HEK293 (cell line): ENCODE data around the gene PTPRN2.

ENCODE experiments used
- CTCF ChIA-PET: fragments of 350-600 bp; formaldehyde crosslinking; extraction: SDS; loops from one replicate; lab custom pipeline; 2021; ENCODE audit warnings: antibody characterized with exemption; lab: Yijun Ruan, JAX
- POLR2A ChIA-PET: fragments of 300-600 bp; formaldehyde crosslinking; extraction: SDS; loops from one replicate; lab custom pipeline; 2020; ENCODE audit warnings: antibody characterized with exemption, inconsistent platforms; lab: Yijun Ruan, JAX
- H3K27ac ChIP-seq: fragments of 200-500 bp; sonication (Bioruptor generic); 2 replicates; pipeline ENCODE4 v1.5.1; 2014; ENCODE audit warnings: low read depth, low read length, control low read depth, inconsistent platforms; ENCODE audit errors: extremely low read depth
- H3K36me3 ChIP-seq, 2 experiments: fragments of 200-500 bp in 1 of 2; sonication (Bioruptor generic) in 1 of 2; 1 replicate in 1 of 2; 2 replicates in 1 of 2; pipeline ENCODE4 v1.5.1; 2014 to 2017; ENCODE audit warnings: inconsistent platforms in 2 of 2, low read length in 2 of 2; ENCODE audit not compliant: control insufficient read depth in 2 of 2, insufficient read depth in 1 of 2
- H3K4me1 ChIP-seq: fragments of 200-500 bp; sonication (Bioruptor generic); 2 replicates; pipeline ENCODE4 v1.5.1; 2014; ENCODE audit warnings: mild to moderate bottlenecking, low read length, inconsistent platforms; ENCODE audit not compliant: control insufficient read depth, insufficient read depth
- H3K4me3 ChIP-seq: 2 replicates; pipeline ENCODE4 v1.5.1; 2011; ENCODE audit warnings: low read depth, mild to moderate bottlenecking, control low read depth, low read length, moderate library complexity
- H3K9me3 ChIP-seq: fragments of 200-500 bp; sonication (Bioruptor generic); 2 replicates; pipeline ENCODE4 v1.5.1; 2014; ENCODE audit warnings: low read depth, low read length, inconsistent platforms; ENCODE audit not compliant: control insufficient read depth, insufficient read depth
- BCL11A ChIP-seq: fragments of 450-650 bp; formaldehyde crosslinking; IDR thresholded peaks from 2 replicates; pipeline ENCODE4 v1.5.1; 2016; ENCODE audit warnings: low read depth, missing biosample characterization, missing genetic modification characterization
- GFI1B ChIP-seq: fragments of 450-650 bp; formaldehyde crosslinking; IDR thresholded peaks from 2 replicates; pipeline ENCODE4 v1.5.1; 2016; ENCODE audit warnings: missing biosample characterization, missing genetic modification characterization
- HIC1 ChIP-seq: fragments of 450-650 bp; formaldehyde crosslinking; IDR thresholded peaks from 2 replicates; pipeline ENCODE4 v1.5.1; 2016; ENCODE audit warnings: missing biosample characterization, missing genetic modification characterization
- KLF7 ChIP-seq: fragments of 450-650 bp; formaldehyde crosslinking; IDR thresholded peaks from 2 replicates; pipeline ENCODE4 v1.5.1; 2016; ENCODE audit warnings: missing biosample characterization, missing genetic modification characterization, borderline replicate concordance
- SCRT2 ChIP-seq: fragments of 450-650 bp; formaldehyde crosslinking; IDR thresholded peaks from 2 replicates; pipeline ENCODE4 v1.5.1; 2016; ENCODE audit warnings: missing biosample characterization, missing genetic modification characterization
- TSHZ1 ChIP-seq: fragments of 450-650 bp; formaldehyde crosslinking; IDR thresholded peaks from 2 replicates; pipeline ENCODE4 v1.5.1; 2016; ENCODE audit warnings: missing biosample characterization, missing genetic modification characterization, borderline replicate concordance
- ZBTB1 ChIP-seq: fragments of 450-650 bp; formaldehyde crosslinking; IDR thresholded peaks from 2 replicates; pipeline ENCODE4 v1.5.1; 2016; ENCODE audit warnings: missing biosample characterization, missing genetic modification characterization
- ZBTB6 ChIP-seq: fragments of 450-650 bp; formaldehyde crosslinking; IDR thresholded peaks from 2 replicates; pipeline ENCODE4 v1.5.1; 2017; ENCODE audit warnings: missing biosample characterization, missing genetic modification characterization
- ZBTB7A ChIP-seq: fragments of 450-650 bp; formaldehyde crosslinking; IDR thresholded peaks from 2 replicates; pipeline ENCODE4 v1.5.1; 2016; ENCODE audit warnings: low read depth, missing biosample characterization, missing genetic modification characterization
- ZFP3 ChIP-seq: fragments of 450-650 bp; formaldehyde crosslinking; IDR thresholded peaks from 2 replicates; pipeline ENCODE4 v1.5.1; 2016; ENCODE audit warnings: low read depth, missing biosample characterization, missing genetic modification characterization
- ZNF133 ChIP-seq: fragments of 450-650 bp; formaldehyde crosslinking; IDR thresholded peaks from 2 replicates; pipeline ENCODE4 v1.5.1; 2016; ENCODE audit warnings: missing biosample characterization, missing genetic modification characterization
- ZNF175 ChIP-seq: fragments of 450-650 bp; formaldehyde crosslinking; IDR thresholded peaks from 2 replicates; pipeline ENCODE4 v1.5.1; 2016; ENCODE audit warnings: missing biosample characterization, missing genetic modification characterization
- ZNF2 ChIP-seq: fragments of 450-650 bp; formaldehyde crosslinking; IDR thresholded peaks from 2 replicates; pipeline ENCODE4 v1.5.1; 2016; ENCODE audit warnings: missing biosample characterization, missing genetic modification characterization
- ZNF248 ChIP-seq: fragments of 450-650 bp; formaldehyde crosslinking; IDR thresholded peaks from 2 replicates; pipeline ENCODE4 v1.5.1; 2017; ENCODE audit warnings: missing biosample characterization, missing genetic modification characterization
- ZNF362 ChIP-seq: fragments of 450-650 bp; formaldehyde crosslinking; IDR thresholded peaks from 2 replicates; pipeline ENCODE4 v1.5.1; 2016; ENCODE audit warnings: missing biosample characterization, missing genetic modification characterization
- ZNF416 ChIP-seq: fragments of 450-650 bp; formaldehyde crosslinking; IDR thresholded peaks from 2 replicates; pipeline ENCODE4 v1.5.1; 2016; ENCODE audit warnings: missing biosample characterization, missing genetic modification characterization
- ZNF610 ChIP-seq: fragments of 450-650 bp; formaldehyde crosslinking; IDR thresholded peaks from 2 replicates; pipeline ENCODE4 v1.5.1; 2016; ENCODE audit warnings: missing biosample characterization, missing genetic modification characterization, borderline replicate concordance
- ZNF660 ChIP-seq: fragments of 450-650 bp; IDR thresholded peaks from 2 replicates; pipeline ENCODE4 v1.5.1; 2018; ENCODE audit warnings: missing biosample characterization, mild to moderate bottlenecking, missing genetic modification characterization
- ZNF791 ChIP-seq: fragments of 450-650 bp; formaldehyde crosslinking; IDR thresholded peaks from 2 replicates; pipeline ENCODE4 v1.5.1; 2016; ENCODE audit warnings: missing biosample characterization, missing genetic modification characterization
- ZSCAN5A ChIP-seq: fragments of 450-650 bp; formaldehyde crosslinking; IDR thresholded peaks from 2 replicates; pipeline ENCODE4 v1.5.1; 2016; ENCODE audit warnings: missing biosample characterization, missing genetic modification characterization

The PTPRN2 gene

GRCh38 chr7:157523371-157523765 is 1064.3 kb downstream of the PTPRN2 start:
- POLR2A ChIA-PET = no interaction called here
- Histone ChIP-seq H3K4me3 (no peak overlapping the region), H3K4me1 (no peaks in the 10 kb centered on the region), H3K27ac (no peak overlapping the region), H3K36me3 (no peaks in the 10 kb centered on the region), H3K9me3 (no peaks in the 10 kb centered on the region)
- no peak for TF ChIP-seq ZNF362
- TF ChIP-seq ZNF791 (tag by site-specific recombination) = no peak
- TF ChIP-seq ZNF2 (tag by site-specific recombination) = no peak
- no peak for TF ChIP-seq GFI1B (tag by site-specific recombination)
- TF ChIP-seq KLF7 (tag by site-specific recombination) = no peak
- TF ChIP-seq ZNF175 (tag by site-specific recombination) = no peak
- TF ChIP-seq ZNF660 (tag by site-specific recombination) = no peak
- no peak for TF ChIP-seq SCRT2 (tag by site-specific recombination)
- TF ChIP-seq ZBTB1 (tag by site-specific recombination) = no peak
- no peak for TF ChIP-seq ZBTB6 (tag by site-specific recombination)
- TF ChIP-seq ZNF610 (tag by site-specific recombination) = no peak
- no peak for TF ChIP-seq ZNF248 (tag by site-specific recombination)
- TF ChIP-seq ZNF416 (tag by site-specific recombination) = no peak
- TF ChIP-seq TSHZ1 (tag by site-specific recombination) = no peak
- no peak for TF ChIP-seq ZNF133
- no peak for TF ChIP-seq ZFP3 (tag by site-specific recombination)
- TF ChIP-seq HIC1 (tag by site-specific recombination) = no peak
- TF ChIP-seq ZSCAN5A = no peak
- no peak for TF ChIP-seq BCL11A (tag by site-specific recombination)
- TF ChIP-seq ZBTB7A = no peak
- CTCF ChIA-PET = no interaction called here
